ENCODE measurements around the gene APOL1.
"Not testable (repeated sequence)": the region's sequence is repeated elsewhere in the genome, so short reads cannot be mapped to it uniquely, and the experiment has no call there.

APOL1 gene

GRCh38 chr22:36225333-36225922 is 27.5 kb upstream of the APOL1 start:
- DNase-seq (ENCODE audit: low spot score): no peak

- no peak for DNase-seq (ENCODE audit: low spot score)
Measured at GRCh38 chr22:36226189-36226588, 26.7 kb upstream of the APOL1 start.

GRCh38 chr22:36227396-36227795 is 25.5 kb upstream of the APOL1 start:
- DNase-seq (ENCODE audit: low spot score): no peak

GRCh38 chr22:36227806-36228205 is 25.1 kb upstream of the APOL1 start:
- DNase-seq (ENCODE audit: low spot score): no peak

GRCh38 chr22:36228369-36228768 is 24.6 kb upstream of the APOL1 start:
- DNase-seq (ENCODE audit: low spot score): not testable (repeated sequence)

- DNase-seq (ENCODE audit: low spot score): no peak
Measured at GRCh38 chr22:36228944-36229343, 24.0 kb upstream of the APOL1 start.

GRCh38 chr22:36229649-36230048 is 23.3 kb upstream of the APOL1 start:
- not testable (repeated sequence) for DNase-seq (ENCODE audit: low spot score)

- not testable (repeated sequence) for DNase-seq (ENCODE audit: low spot score)
Measured at GRCh38 chr22:36231051-36231450, 21.9 kb upstream of the APOL1 start.

GRCh38 chr22:36232715-36233401 is 20.1 kb upstream of the APOL1 start:
- no peak for DNase-seq (ENCODE audit: low spot score)

- DNase-seq (ENCODE audit: low spot score): no peak
Measured at GRCh38 chr22:36233796-36234195, 19.1 kb upstream of the APOL1 start.

GRCh38 chr22:36234213-36234612 is 18.7 kb upstream of the APOL1 start:
- no peak for DNase-seq (ENCODE audit: low spot score)

- no peak for DNase-seq (ENCODE audit: low spot score)
Measured at GRCh38 chr22:36234919-36235318, 18.0 kb upstream of the APOL1 start.

GRCh38 chr22:36235585-36235984 is 17.3 kb upstream of the APOL1 start:
- no peak for DNase-seq (ENCODE audit: low spot score)

GRCh38 chr22:36236388-36237319 is 16.3 kb upstream of the APOL1 start:
- DNase-seq (ENCODE audit: low spot score): no peak

GRCh38 chr22:36237462-36238372 is 15.2 kb upstream of the APOL1 start:
- no peak for DNase-seq (ENCODE audit: low spot score)

- no peak for DNase-seq (ENCODE audit: low spot score)
Measured at GRCh38 chr22:36238373-36239149, 14.4 kb upstream of the APOL1 start.

GRCh38 chr22:36239150-36239400 is 13.9 kb upstream of the APOL1 start:
- DNase-seq (ENCODE audit: low spot score): no peak

- DNase-seq (ENCODE audit: low spot score): peak; percentile 90
Measured at GRCh38 chr22:36239401-36240171, 13.3 kb upstream of the APOL1 start, which contains the start of gene APOL2. Gene APOL2 (minus strand): TSS chr22:36239527. CDS start chr22:36233162, 6,365 bp downstream.

- DNase-seq (ENCODE audit: low spot score): no peak
Measured at GRCh38 chr22:36243986-36244385, 8.9 kb upstream of the APOL1 start.
